ENCODE measurements around the gene ANP32E. TPM values are rescaled to one million over a fixed set of nuclear protein-coding genes. Genes with fewer than 3 reads are reported as not detected.

Gene ANP32E
- total RNA-seq: 25.3 and 31.3 TPM in 2 replicates

DNA sequence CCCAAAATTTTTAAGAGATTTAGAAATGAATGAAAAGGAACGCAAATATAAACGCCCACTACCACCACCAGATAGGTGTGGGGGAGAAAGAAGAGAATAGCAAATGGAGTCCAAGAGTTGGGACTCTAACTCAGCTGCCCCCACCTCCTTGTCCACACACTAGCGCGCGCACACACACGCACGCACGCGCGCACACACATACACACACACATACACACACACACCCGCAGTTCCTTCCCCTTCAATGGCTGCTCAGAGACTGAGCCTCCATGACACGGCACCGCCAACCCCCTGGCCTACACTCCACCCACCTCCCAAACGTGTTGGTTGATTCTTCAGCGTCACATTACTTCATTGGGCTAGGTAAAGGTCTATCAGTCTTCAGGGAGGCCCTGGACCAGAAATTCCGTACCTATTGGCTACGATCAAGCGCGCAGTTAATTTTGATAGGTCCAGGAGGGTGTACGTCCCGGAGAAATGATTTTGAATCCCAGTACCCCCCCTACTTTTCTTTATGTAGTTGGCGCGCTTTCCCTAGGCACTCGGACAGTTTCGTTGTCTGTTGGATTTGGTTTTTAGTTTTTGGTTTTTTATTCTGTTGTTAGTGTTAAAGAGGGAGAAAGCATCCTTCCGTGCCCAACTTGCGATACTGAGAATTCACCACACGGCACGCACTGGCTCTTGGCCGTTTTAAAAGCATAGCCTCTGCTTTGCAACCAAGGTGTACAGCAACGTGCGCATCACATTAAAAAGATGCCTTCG is at the start of gene ANP32E:
TSS of gene ANP32E (minus strand) at position 261 of the 762 bp plus-strand sequence. CDS start 326 bp downstream, outside the sequence.

DNA sequence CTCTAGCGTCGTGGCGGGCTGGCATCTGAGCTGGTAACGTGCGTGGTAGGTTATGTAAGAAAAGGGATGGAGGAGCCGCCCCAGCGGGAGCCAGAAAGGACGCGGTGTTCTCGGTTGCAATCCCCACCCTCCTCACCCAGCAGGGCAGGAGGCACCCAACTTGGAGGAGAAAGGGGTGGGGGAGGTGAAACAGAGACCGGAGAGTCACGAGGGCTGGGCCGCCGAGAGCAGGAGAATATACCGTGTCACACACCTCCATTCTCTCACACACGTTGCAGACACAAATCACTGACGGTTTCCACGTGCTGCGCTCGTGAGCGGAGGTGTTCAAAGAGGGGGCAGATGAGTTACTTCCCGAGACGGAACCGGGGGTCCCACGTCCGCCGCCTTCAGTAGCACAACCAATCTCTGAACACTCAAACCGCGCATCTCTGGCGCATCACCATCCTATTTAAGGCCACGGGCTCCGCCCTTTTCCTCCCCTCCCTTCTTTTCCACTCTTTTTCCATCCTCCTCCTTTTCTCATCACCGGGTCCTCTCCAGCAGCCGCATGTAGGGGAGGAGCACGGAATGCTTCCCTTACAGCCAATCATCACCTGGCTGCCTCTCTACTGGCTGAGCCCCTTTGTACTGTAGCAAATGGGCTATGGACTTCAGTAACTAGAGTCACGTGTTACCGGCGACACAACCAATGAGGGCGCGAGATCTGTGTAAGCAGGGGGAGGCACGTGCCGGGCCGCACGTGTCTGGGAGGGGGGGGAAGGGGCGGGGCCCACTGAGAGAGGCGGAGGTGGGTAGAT is 46.0 kb upstream of the ANP32E start, which contains the start of gene CIART:
TSS of gene CIART (plus strand) at position 797 of the 800 bp plus-strand sequence. CDS start 714 bp downstream, outside the sequence.

DNA sequence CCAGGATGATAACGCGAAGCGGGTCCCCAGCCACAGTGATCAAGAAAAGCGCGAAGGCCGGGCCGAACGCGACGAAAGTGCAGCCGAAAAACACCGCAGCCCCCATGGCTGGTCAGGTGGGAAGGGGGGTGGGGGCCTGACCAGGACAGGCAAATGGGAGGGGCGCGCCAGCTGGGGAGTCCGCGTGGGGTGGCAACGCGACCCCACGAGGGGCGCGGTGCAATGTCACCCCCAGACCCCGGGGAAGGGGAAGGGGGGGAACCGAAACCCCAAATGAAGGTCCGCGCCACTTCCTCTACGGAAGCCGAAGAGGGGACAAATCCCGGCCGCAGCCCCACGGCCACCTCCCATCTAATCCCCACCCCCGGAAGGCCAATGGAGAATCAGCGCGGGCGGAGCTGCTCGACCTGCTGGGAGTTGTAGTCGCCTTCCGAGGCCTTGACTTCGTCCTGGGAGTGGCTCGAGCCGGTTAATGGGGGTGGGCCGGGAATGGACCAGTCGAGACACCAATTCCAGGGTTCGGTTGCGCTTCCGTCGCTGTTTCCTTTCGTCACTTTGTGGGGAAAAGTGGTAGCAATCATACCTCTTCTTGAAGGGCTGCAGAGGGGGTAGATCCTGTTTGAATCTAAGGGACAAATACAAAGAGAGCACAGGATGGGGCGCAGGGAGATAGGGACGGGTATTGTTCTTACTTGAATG is 32.9 kb upstream of the ANP32E start, which contains the start of gene APH1A:
TSS of gene APH1A (minus strand) at position 312 of the 699 bp plus-strand sequence. CDS start at position 106, 206 bp downstream.

DNA sequence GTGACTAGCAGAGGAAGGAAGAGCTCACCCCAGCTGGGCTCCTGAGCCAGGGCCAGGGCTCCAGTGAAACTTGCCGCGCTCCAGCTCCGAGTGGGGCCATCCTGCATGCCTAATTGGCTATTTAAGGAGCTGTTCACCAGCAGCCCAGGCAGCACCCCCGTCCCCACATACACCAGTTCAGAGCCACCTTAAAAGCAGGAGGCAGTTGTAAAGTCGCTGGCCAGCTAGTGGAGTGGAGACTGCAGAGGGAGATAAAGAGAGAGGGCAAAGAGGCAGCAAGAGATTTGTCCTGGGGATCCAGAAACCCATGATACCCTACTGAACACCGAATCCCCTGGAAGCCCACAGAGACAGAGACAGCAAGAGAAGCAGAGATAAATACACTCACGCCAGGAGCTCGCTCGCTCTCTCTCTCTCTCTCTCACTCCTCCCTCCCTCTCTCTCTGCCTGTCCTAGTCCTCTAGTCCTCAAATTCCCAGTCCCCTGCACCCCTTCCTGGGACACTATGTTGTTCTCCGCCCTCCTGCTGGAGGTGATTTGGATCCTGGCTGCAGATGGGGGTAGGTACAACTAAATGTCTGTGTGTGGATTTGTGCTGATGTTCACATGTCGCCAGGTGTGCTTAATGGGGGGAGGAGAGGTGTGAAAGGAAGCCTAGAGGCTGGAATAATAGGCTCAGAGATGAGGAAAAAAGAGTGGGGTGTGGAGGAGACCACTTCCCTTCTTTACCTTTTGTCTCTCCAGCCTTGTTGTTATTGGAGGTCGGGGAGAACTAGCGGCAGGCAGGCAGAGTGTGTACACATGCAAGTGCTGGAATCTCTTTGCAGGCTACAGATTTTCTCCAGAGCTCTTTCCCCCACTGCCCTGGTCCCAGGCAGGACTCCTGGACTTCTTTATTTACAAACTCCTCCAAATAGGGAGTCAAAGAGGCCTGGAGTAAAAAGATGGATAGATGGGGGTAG is 22.0 kb upstream of the ANP32E start, which contains the start of gene CA14:
TSS of gene CA14 (plus strand) at position 151 of the 962 bp plus-strand sequence. CDS start at position 506, 355 bp downstream.

Other genes with a start within 250 kb of the ANP32E start
- gene OTUD7B, start 225.4 kb downstream of the ANP32E start, total RNA-seq: 5.4 and 6.7 TPM in 2 replicates
- 25.1 and 29.1 TPM in 2 replicates for gene VPS45, start 168.3 kb downstream of the ANP32E start, total RNA-seq
- 52.3 and 57.8 TPM in 2 replicates for gene PLEKHO1, start 86.2 kb downstream of the ANP32E start, total RNA-seq
- gene CA14, start 21.7 kb upstream of the ANP32E start, total RNA-seq: not detected in 2 replicates
- gene APH1A, start 32.9 kb upstream of the ANP32E start, total RNA-seq: 109 and 111 TPM in 2 replicates
- 5.5 and 9.5 TPM in 2 replicates for gene C1orf54, start 36.7 kb upstream of the ANP32E start, total RNA-seq
- gene CIART, start 46.4 kb upstream of the ANP32E start, total RNA-seq: 0.74 and 1.0 TPM in 2 replicates
- 74.6 and 85.2 TPM in 2 replicates for gene MRPS21, start 57.7 kb upstream of the ANP32E start, total RNA-seq
- gene PRPF3, start 85.4 kb upstream of the ANP32E start, total RNA-seq: 28.4 and 29.8 TPM in 2 replicates
- gene RPRD2, start 128.0 kb upstream of the ANP32E start, total RNA-seq: 6.8 and 8.2 TPM in 2 replicates